ENCODE data around the gene MAGEA8.

DNA sequence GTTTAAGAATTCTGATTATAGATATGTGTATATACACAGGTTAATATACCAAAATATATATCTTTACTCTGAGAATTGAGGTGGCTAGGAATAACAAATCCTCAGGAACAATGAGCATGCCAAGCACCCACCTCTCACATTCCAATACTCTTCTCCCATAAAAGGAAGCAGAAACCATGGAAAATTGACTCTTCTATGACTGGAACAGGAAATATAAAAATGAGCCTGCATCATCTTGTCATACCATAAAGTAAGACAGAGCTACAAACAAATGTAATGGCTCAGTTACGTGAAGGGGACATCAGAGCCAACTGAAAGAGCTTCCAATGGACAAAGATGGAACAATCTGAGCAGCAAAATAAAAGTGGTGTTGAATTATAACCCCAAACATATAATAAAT, 3.8 kb upstream of the MAGEA8 start:
- TF ChIP-seq, protein P1, sequence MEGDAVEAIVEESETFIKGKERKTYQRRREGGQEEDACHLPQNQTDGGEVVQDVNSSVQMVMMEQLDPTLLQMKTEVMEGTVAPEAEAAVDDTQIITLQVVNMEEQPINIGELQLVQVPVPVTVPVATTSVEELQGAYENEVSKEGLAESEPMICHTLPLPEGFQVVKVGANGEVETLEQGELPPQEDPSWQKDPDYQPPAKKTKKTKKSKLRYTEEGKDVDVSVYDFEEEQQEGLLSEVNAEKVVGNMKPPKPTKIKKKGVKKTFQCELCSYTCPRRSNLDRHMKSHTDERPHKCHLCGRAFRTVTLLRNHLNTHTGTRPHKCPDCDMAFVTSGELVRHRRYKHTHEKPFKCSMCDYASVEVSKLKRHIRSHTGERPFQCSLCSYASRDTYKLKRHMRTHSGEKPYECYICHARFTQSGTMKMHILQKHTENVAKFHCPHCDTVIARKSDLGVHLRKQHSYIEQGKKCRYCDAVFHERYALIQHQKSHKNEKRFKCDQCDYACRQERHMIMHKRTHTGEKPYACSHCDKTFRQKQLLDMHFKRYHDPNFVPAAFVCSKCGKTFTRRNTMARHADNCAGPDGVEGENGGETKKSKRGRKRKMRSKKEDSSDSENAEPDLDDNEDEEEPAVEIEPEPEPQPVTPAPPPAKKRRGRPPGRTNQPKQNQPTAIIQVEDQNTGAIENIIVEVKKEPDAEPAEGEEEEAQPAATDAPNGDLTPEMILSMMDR (IDR thresholded peaks at IDR 0.05) = no peak
- no peak for TF ChIP-seq POLR2A (IDR thresholded peaks at IDR 0.05)
